Activated T-cell treated with anti-CD3 and anti-CD28 coated beads, Interleukin-2, amount 50 U/mL, for 4 hours (primary cell): ENCODE results near the gene KLHL26. TPM values are rescaled to one million over a fixed set of nuclear protein-coding genes. Genes with fewer than 3 reads are reported as not detected.

Experiments used
- ATAC-seq, 2 donors: fragments of 200-7000 bp; cut with Tn5 transposase; one replicate each; pipeline ENCODE4 v1.10.0; 2021
- DNase-seq: peaks from one replicate; pipeline ENCODE4 v3.0.0-alpha.2; 2020
- H3K27me3 Mint-ChIP-seq: one replicate; pipeline ENCODE4 v1.8.0; 2021; ENCODE audit warnings: low read depth, mixed read lengths
- H3K36me3 Mint-ChIP-seq: one replicate; pipeline ENCODE4 v1.8.0; 2022; ENCODE audit warnings: mixed read lengths; ENCODE audit not compliant: insufficient read depth
- H3K4me1 Mint-ChIP-seq: one replicate; pipeline ENCODE4 v1.8.0; 2021; ENCODE audit warnings: low read depth, mixed read lengths
- H3K4me3 Mint-ChIP-seq: one replicate; pipeline ENCODE4 v1.8.0; 2021; ENCODE audit warnings: mild to moderate bottlenecking, moderate library complexity, mixed read lengths
- H3K9me3 Mint-ChIP-seq: one replicate; pipeline ENCODE4 v1.8.0; 2021; ENCODE audit warnings: mixed read lengths
- total RNA-seq, 3 donors: library from RNA; stranded (reverse); gene quantifications; one replicate each; pipeline ENCODE4 v1.2.1, GENCODE V29; 2021

KLHL26 gene
- total RNA-seq, 3 donors from 2014 or later: 14.7 to 20.3 (median 17.0) TPM

DNA sequence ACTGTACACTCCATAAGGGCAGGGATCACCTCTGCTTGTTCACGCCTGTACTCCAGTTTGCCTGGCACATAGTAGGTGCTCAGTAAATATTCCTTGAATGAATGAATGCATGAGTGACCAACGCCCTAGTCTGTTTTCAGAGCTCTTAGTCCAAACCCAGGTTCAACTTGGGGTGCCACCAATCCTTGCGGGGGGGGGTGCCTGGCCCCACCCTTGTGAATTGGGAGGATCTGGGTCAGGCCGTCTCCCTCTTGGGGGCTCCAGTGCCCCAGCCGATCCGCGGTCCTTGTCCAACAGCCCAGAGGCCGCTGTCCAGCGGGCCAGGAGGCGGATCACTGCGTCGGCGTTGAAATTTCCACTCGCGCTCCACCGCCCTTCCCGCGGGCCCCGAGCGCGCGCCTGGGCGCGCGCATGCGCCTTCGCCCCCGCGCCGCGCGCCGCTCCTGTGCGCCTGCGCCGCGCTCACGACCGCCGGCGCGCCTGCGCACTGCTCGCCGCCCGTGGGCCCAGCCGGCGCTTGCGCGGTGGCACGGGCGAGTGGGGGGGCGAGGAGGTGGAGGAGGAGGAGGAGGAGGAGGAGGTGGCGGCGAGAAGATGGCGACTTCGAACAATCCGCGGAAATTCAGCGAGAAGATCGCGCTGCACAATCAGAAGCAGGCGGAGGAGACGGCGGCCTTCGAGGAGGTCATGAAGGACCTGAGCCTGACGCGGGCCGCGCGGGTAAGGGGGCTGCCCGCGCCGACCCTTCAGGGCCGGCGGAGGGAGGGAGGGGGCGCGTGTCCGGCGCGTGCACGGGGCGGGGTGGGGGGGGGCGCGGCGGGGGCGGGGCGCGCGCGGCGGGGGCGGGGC is 46.5 kb downstream of the KLHL26 start, which contains the start of gene CRTC1:
CRTC1 (plus strand) TSS at position 572 of the 849 bp plus-strand sequence; CDS start at position 595, 23 bp downstream.
- Mint-ChIP-seq H3K4me1 (peaks cover 23% of the 10 kb centered on the region), H3K4me3 (peak within 1 kb of the TSS; percentile 86), H3K27me3 (no peaks in the 10 kb centered on the region), H3K9me3 (no peaks in the 10 kb centered on the region), H3K36me3 (no peaks in the 10 kb centered on the region)
- DNase-seq: peak; percentile 94
- ATAC-seq: peak; percentile 85 to 86

DNA sequence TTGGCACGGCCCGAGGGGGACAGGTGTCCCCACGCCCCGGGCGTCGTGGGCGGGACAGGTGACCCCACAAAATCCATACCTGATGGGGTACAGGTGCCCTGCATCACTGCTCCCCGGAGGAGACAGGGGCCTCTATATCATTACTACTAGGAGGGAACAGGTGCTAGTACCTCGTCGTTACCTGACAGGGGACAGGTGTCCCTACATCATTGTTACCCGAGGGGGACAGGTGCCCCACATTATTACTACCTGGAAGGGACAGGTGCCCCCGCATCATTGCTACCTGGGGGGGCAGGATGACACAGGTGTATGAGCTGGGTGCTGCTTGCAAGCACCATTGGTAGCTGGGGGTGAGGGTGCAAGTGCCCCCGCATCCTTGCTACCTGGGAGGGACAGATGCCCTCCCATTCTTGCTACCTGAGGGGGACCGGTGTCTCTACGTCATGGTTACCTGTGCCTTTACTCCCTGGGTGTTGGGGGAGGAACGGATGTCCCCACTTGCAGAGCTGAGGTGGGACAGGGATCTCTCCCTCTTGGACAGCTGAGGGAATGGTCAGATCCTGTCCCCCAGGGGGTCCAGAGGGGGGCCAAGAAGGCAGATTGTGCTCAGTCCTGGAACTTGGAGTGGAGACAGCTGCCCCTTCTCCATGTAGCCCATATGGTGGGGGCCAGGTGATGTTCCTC is 47.3 kb downstream of the KLHL26 start:
- no peak for ATAC-seq
- DNase-seq: no peak
- Mint-ChIP-seq H3K9me3 (no peaks in the 10 kb centered on the region), H3K4me3 (peak overlapping the region; percentile 77), H3K4me1 (peaks cover 23% of the 10 kb centered on the region), H3K36me3 (no peaks in the 10 kb centered on the region), H3K27me3 (no peaks in the 10 kb centered on the region)

DNA sequence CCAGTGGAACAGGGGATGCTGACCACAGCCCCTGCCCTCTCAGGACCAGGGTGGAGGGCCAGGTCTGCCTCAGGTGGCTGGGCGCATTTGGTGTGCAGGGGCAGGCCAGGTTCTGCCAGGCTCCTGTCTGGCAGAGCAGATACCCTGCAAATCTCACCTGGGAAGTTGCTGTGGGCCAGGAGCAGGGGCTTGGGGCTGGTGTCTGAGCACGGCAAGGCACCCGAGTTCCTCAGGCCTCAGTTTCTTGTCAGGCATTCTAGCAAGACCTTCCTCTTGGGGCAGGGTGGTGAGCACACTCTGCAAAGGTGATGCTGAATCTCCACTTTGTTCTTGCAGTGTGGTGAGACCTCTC is 47.8 kb downstream of the KLHL26 start:
- peaks cover 25% of the 10 kb centered on the region for H3K4me1 Mint-ChIP-seq
- H3K9me3 Mint-ChIP-seq: no peaks in the 10 kb centered on the region
- no peaks in the 10 kb centered on the region for H3K27me3 Mint-ChIP-seq
- ATAC-seq (no peak), DNase-seq (no peak)
- H3K4me3 Mint-ChIP-seq: peak overlapping the region; percentile 77
- H3K36me3 Mint-ChIP-seq: no peaks in the 10 kb centered on the region

DNA sequence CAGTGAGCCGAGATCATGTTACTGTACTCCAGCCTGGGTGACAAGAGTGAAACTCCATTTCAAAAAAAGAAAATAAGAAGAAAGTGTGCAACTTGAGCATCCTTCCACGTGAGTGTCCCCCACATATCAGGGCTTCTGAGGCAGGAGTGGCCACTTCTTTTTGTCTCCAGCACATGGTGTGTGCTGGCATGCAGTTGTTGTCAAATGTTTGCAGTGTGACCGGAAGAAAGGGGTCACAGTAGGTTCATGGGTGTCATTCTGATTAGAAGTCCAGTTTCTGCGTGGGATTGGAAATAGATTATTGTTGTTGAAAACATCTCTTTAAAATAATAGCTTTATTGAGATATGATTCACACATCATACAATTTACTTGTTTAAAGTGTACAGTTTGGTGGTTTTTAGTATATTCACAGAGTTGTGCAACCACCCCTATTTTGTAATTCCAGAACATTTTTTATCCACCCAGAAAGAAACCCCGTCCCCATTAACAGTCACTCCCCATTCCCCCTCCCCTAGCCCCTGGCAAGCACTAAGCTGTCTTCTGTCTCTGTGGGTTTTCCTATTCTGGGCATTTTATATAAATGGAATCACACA is 48.9 kb downstream of the KLHL26 start:
- no peak overlapping the region for H3K4me3 Mint-ChIP-seq
- ATAC-seq (no peak), DNase-seq (no peak)
- H3K36me3 Mint-ChIP-seq: no peaks in the 10 kb centered on the region
- H3K4me1 Mint-ChIP-seq: peaks cover 27% of the 10 kb centered on the region
- no peaks in the 10 kb centered on the region for H3K9me3 Mint-ChIP-seq
- H3K27me3 Mint-ChIP-seq: no peaks in the 10 kb centered on the region

DNA sequence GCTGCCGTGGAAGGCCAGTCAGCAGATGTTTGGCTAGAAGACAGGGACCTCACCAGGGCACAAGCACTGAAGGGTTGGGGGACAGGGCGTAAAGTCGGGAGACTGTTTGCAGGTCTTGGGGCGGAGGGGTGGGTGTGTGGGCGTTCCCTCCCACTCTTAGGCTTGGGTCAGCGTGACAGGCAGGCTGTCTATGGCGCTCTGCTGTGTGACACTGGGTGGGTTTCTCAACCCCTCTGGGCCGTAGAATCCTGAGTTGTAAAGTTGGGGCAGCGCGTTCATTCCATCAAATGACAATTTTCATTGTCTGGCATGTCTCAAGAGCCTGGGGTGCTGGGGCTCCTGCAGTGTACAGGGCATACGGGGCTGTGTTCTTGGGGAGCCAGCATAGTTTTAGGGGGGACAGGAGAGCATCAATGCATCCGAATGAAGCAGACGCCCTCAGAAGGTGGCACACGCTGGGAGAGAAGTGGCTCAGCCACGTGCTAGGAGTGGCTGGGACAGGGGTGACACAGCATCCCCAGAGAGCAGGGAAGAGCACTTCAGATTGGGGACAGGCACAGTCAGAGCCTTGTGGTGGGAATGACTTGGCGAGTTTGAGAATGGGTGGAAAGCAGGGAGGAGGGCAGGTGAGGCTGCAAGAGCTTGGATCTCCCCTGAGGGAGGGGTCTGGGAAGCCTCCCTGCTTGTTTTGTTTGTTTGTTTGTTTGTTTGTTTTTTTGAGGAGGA is 51.1 kb downstream of the KLHL26 start:
- no peaks in the 10 kb centered on the region for H3K27me3 Mint-ChIP-seq
- no peak for DNase-seq
- no peaks in the 10 kb centered on the region for H3K9me3 Mint-ChIP-seq
- no peak for ATAC-seq
- no peaks in the 10 kb centered on the region for H3K36me3 Mint-ChIP-seq
- no peak overlapping the region for H3K4me3 Mint-ChIP-seq
- peaks cover 26% of the 10 kb centered on the region for H3K4me1 Mint-ChIP-seq

DNA sequence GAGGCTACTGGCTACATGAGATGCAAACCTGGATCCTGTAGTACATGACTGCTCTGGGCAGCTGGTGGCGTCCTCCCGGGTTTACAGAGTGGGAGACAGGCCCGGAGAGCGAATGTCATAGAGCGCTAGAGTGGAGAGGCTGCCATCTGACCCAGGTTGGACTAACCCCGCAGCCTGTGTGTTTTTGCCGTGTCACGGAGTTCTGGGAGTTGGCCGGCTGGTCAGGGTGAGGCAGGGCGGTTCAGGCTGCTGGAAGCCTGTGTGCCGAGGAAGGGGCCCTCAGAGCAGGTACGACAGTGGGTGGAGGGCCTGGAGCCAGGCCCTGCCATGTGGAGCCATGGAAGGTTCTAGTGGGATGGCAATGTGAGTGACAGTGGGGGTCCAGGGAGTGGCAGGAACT is 59.2 kb downstream of the KLHL26 start:
- no peaks in the 10 kb centered on the region for H3K36me3 Mint-ChIP-seq
- H3K4me1 Mint-ChIP-seq: peaks cover 26% of the 10 kb centered on the region
- H3K27me3 Mint-ChIP-seq: no peaks in the 10 kb centered on the region
- no peak for DNase-seq
- H3K4me3 Mint-ChIP-seq: no peak overlapping the region
- H3K9me3 Mint-ChIP-seq: no peaks in the 10 kb centered on the region
- ATAC-seq: no peak

DNA sequence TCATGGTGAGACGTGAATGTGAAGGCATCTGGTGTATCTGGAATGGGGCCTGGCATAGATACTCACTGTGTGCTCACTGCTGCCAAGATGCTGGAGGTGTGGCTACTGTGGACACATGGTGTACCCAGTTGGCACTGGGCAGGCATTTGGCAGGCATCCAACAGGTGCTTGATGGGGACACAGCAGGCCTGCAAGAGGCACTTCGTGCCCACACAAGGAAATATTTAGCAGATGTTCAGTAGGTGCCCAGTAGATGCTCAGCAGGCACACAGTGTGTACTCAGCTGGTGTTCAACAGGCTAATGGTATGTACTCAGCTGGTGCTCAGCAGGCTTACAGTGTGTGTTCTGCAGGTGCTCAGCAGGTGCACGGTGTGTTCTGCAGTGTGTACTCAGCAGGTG is 60.9 kb downstream of the KLHL26 start:
- H3K27me3 Mint-ChIP-seq: no peaks in the 10 kb centered on the region
- H3K4me3 Mint-ChIP-seq: no peak overlapping the region
- ATAC-seq (no peak), DNase-seq (no peak)
- H3K9me3 Mint-ChIP-seq: no peaks in the 10 kb centered on the region
- peaks cover 32% of the 10 kb centered on the region for H3K4me1 Mint-ChIP-seq
- no peaks in the 10 kb centered on the region for H3K36me3 Mint-ChIP-seq

DNA sequence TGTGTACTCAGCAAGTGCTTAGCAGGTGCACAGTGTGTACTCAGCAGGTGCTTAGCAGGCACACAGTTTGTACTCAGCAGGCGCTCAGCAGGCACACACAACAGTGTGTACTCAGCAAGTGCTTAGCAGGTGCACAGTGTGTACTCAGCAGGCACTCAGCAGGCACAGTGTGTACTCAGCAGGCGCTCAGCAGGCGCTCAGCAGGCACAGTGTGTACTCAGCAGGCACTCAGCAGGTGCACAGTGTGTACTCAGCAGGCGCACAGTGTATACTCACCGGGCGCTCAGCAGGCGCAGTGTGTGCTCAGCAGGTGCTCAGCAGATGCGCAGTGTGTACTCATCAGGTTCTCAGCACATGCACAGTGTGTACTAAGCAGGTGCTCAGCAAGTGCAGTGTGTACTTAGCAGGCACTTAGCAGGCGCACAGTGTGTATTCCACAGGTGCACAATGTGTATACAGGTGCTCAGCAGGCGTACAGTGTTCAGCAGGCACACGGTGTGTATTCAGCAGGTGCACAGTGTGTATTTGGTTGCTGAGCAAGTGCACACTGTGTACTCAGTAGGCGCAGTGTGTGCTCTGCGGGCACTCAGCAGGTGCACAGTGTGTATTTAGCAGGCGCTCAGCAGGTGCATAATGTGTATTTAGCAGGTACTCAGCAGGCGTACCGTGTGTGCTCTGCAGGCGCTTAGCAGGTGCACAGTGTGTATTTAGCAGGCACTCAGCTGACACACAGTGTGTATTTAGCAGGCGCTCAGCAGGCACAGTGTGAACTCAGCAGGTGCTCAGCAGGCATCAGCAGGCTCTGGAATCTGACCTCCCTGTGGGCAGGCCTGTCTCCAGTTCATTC is 61.7 kb downstream of the KLHL26 start:
- peaks cover 32% of the 10 kb centered on the region for H3K4me1 Mint-ChIP-seq
- no peaks in the 10 kb centered on the region for H3K27me3 Mint-ChIP-seq
- H3K4me3 Mint-ChIP-seq: no peak overlapping the region

DNA sequence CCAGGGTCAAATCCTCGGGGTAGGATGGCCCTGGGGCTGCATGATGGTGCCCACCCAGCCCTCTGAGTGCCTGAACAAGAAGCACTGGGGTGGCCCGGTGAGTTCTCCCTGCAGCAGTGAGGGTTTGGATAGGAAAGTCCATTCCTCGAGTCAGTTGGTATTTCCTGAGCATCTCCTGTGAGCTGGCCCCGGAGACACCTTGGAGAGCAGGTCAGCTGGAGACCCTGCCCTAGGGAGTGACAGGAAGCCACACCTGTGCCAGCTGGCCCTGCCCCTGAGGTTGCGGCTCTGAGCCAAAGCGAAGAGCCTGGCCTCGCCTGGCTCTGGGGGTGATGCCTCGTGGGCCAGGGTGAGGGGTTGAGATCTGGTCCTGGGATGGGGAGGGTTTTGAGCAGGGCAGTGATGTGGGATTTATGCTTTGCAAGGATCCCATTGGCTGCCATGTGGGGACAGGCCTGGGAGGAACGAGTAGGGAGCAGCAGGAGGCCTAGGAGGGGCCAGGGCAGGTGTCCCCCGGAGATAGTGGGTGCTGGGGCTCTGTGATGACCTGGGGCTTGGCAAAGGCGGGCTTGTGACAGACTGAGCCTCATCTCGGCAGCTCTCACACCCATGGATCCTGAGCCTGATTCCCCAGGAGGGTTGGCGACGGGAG is 62.7 kb downstream of the KLHL26 start:
- Mint-ChIP-seq H3K4me1 (peaks cover 33% of the 10 kb centered on the region), H3K4me3 (peak overlapping the region; percentile 69), H3K27me3 (no peaks in the 10 kb centered on the region), H3K36me3 (no peaks in the 10 kb centered on the region), H3K9me3 (no peaks in the 10 kb centered on the region)
- no peak for DNase-seq
- no peak for ATAC-seq

More for the DNA sequence above, 61.7 kb downstream of the KLHL26 start:
- Mint-ChIP-seq H3K36me3 (no peaks in the 10 kb centered on the region), H3K9me3 (no peaks in the 10 kb centered on the region)
- no peak for ATAC-seq
- no peak for DNase-seq

DNA sequence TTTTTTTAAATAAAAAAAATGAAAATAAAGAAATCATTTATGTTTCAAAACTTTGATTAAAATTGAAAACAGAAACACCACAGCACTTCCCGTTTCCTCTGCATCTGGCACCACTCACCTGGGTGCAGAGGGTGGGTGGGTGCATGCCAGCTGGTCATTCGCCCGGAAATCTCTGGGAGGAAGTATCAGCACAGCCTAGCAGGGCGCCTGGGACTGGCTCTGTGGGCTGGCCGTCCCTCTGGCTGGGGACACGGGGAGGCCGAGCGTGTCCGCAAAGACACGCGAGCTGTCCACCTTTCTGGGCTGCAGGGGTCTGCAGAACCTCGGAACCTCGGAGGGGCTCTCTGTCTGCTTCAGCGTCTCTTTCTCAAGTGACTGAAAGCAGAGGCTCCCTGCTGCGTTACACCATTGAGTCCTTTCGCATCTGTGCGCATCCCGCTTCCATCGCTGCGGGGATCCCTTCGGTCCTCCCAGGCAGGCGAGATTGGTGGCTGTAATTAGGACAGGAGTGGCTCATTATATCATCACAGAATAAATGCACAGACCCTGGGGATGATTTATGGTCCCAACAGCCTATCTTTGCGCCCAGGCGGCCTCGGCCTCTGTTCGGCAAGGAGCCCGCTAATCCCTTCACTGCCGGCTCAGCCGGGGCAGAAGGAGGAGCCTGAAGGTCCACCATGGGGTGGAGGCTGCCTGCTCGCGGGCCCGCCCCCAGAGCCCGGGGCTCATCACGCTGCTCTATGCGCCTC is 63.8 kb downstream of the KLHL26 start:
- no peaks in the 10 kb centered on the region for H3K36me3 Mint-ChIP-seq
- ATAC-seq: peak; percentile 97
- peak; percentile 64 for DNase-seq
- H3K4me1 Mint-ChIP-seq: peaks cover 33% of the 10 kb centered on the region
- peak overlapping the region; percentile 80 for H3K4me3 Mint-ChIP-seq
- no peaks in the 10 kb centered on the region for H3K9me3 Mint-ChIP-seq
- H3K27me3 Mint-ChIP-seq: no peaks in the 10 kb centered on the region

DNA sequence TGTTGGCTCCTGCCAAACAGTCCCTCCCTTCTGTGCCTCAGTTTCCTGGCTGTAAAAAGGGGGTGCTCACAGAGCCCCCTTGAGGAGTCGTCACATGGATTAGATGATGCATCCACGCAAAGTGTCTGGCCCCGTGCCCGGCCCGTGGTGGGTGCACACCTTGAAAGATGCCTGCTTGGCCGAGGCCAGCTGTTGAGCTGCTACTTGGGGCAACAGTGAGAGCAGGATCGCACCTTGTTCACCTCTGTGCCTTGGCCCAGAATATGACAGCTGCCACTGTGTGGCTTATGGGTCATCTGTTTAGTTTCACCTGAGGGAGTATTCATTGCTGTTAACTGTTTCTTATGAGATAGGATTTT is 64.4 kb downstream of the KLHL26 start:
- peaks cover 30% of the 10 kb centered on the region for H3K4me1 Mint-ChIP-seq
- DNase-seq: no peak
- H3K36me3 Mint-ChIP-seq: no peaks in the 10 kb centered on the region
- peak; percentile 16 to 25 for ATAC-seq
- H3K4me3 Mint-ChIP-seq: peak overlapping the region; percentile 80
- H3K9me3 Mint-ChIP-seq: no peaks in the 10 kb centered on the region
- no peaks in the 10 kb centered on the region for H3K27me3 Mint-ChIP-seq

DNA sequence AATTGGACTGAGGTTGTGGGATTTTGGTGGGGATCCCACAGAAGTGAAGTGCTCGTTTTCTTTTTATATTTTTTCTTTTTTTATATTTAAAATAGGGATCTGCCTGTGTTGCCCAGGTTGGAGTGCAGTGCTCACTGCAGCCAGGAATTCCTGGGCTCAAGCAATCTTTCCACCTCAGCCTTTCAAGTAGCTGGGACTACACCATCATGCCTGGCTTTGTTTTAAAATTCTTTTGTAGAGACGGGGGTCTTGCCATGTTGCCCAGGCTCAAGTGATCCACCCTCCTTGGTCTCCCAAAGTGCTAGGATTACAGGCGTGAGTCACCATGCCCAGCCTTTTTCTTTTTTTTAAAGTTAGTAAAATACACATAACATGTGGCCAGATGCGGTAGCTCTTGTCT is 67.2 kb downstream of the KLHL26 start:
- DNase-seq (no peak), ATAC-seq (no peak)
- H3K9me3 Mint-ChIP-seq: no peaks in the 10 kb centered on the region
- no peaks in the 10 kb centered on the region for H3K36me3 Mint-ChIP-seq
- H3K27me3 Mint-ChIP-seq: no peaks in the 10 kb centered on the region
- peaks cover 31% of the 10 kb centered on the region for H3K4me1 Mint-ChIP-seq
- no peak overlapping the region for H3K4me3 Mint-ChIP-seq

DNA sequence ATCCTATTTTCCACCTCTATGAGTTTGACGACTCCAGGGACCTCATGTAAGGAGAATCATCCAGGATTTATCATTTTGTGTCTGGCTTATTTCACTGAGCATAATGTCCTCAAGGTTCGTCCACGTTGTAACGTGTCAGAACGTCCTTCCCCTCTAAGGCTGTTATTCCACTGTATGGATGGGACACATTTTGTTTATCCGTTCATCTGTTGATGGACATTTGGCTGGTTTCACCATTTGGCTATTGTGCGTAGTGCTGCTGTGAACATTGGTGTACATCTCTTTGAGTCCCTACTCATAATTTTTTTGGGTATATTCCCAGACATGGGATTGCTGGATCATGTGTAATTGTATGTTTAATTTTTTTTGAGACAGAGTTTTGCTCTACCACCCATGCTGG is 68.1 kb downstream of the KLHL26 start:
- ATAC-seq (no peak), DNase-seq (no peak)
- Mint-ChIP-seq H3K27me3 (no peaks in the 10 kb centered on the region), H3K4me1 (peaks cover 23% of the 10 kb centered on the region), H3K4me3 (no peak overlapping the region), H3K9me3 (no peaks in the 10 kb centered on the region), H3K36me3 (no peaks in the 10 kb centered on the region)
